Measurements from ENCODE around the gene TNNI2. TPM values are rescaled to one million over a fixed set of nuclear protein-coding genes. Genes with fewer than 3 reads are reported as not detected.

The TNNI2 gene
- polyA plus RNA-seq, 1 of the 3 experiments (the other 2 are of a cell fraction) = not detected

DNA sequence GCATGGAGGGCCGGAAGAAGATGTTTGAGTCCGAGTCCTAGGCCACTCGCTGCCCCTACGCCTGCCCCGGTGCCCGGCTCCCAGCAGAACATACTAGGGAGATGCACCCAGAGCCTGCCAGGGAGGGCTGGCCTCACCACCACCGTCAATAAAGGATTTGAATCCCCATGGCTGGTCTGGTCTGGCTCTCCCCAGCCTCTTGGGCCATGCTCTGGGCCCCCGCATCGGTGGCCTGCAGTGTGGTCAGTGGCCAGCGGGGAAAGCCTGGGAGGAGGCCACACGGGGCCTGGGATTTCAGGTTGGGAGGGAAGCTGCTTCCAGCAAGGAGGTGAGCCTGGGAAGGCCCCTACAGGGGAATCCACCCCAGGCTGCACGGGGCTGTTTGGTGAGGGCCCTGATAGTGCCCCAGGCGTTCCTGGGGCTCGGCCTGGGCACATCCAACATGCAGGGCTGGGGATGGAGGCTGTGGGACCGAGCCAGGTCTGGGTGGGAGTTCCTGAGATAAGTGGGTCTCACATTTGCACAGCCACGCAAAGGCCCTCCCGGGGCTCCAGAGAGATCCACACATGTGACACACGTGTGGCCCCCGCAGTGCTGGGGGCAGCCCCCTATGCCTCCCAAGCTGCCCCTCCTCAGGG lies 2.8 kb downstream of the TNNI2 start (continued):
- no peak for TF ChIP-seq SIN3A (IDR thresholded peaks at IDR 0.05; ENCODE audit: borderline replicate concordance, low read depth, low read length)

DNA sequence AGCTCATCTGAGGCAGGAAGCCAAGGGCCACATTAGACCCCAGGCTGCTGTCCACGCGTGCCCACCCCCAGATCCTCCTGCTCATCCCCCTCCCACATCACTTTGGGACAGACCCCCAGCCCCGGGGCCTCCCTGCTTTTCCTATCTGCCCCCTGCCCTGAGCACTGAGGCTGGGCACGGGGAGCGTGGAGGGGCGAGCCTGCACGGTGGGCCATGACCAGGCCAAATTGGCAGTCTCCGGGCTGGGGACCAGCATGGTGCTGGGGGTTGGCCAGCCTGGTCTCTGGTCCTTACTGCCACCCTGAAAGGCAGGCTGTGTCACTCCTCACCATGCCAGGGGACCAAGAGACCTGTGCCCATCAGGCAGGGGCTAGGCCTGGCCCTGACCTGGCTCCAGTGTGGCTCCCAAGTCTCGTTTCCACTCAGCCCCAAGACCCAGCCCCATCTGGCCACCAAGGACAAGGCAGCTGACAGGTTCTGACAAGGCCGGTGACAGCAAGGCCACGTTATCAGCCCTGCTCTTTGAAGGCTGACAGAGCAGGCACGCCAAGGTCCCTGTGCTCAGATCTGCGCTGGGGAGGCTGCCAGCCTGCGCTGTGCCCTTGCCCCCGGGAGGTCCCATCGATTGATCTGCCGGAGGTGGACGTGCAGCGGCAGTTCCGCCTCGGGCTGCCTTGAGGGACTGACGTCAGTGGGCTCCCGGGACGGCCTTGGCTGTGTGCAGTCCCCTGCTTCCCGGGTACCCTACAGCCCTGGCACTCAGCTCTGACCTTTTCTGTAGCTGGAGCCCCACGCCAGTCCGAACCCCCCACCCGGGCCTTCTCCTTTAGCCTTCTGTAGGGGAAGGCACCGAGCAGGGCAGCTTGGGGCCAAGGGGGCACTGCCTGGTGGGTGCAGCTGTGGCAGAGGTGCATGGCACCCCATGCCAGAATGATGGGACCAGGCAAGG lies 3.6 kb downstream of the TNNI2 start:
- Histone ChIP-seq H4K20me1 (ENCODE audit: insufficient read depth) (no peaks in the 10 kb centered on the region), H3K9me2 (no peaks in the 10 kb centered on the region), H3K4me3 (ENCODE audit: low read depth in 2 of 2, low read length in 1 of 2) (no peak overlapping the region), H3F3A (replicated peaks; ENCODE audit: insufficient read depth) (no peaks in the 10 kb centered on the region), H3K27ac (ENCODE audit: low read depth in 2 of 2, low read length in 1 of 2) (no peak overlapping the region), H3K36me3 (replicated peaks in 1 of 2; ENCODE audit: control insufficient read depth in 1 of 2, insufficient read depth in 2 of 2, low read length in 1 of 2) (no peaks in the 10 kb centered on the region), H3K9ac (no peak overlapping the region), H3K79me2 (ENCODE audit: insufficient read depth) (no peaks in the 10 kb centered on the region), H3K27me3 (ENCODE audit: insufficient read depth) (no peaks in the 10 kb centered on the region), H3K4me1 (ENCODE audit: control insufficient read depth in 1 of 2, insufficient read depth in 2 of 2, low read depth in 1 of 2, low read length in 1 of 2) (peaks cover 0 to 14% of the 10 kb centered on the region in 2 experiments; a peak in 1 of 4 replicates), H3K4me2 (no peak overlapping the region), H2AFZ (ENCODE audit: low read depth) (no peak overlapping the region), H3K9me3 (no peaks in the 10 kb centered on the region)
- ChIA-PET CTCF (interaction anchor here (0.7 to 20.8 kb wide), 11 partner anchors 7 to 335 kb away, joined by 3 to 478 read pairs (median 6); partner anchors contain the start of gene IGF2), POLR2A (no interaction called here)
- WGBS (ENCODE audit: low lambda C conversion rate) = 57% methylated on average over 3 of the region's 29 CpGs
- no peak for DNase-seq
- no peak for TF ChIP-seq TEAD4 (IDR thresholded peaks at IDR 0.05; ENCODE audit: borderline replicate concordance, insufficient read depth)
- no peak for TF ChIP-seq SIN3A (IDR thresholded peaks at IDR 0.05; ENCODE audit: borderline replicate concordance, low read depth, low read length)
- TF ChIP-seq FOXM1 (IDR thresholded peaks at IDR 0.05; ENCODE audit: low read depth) = no peak
- TF ChIP-seq CTCF (IDR thresholded peaks at IDR 0.05) = no peak
- TF ChIP-seq RXRA (IDR thresholded peaks at IDR 0.05; ENCODE audit: borderline replicate concordance, low read depth) = no peak
- no peak for TF ChIP-seq MAX (IDR thresholded peaks at IDR 0.05; ENCODE audit: low read depth)
- no peak for TF ChIP-seq RCOR1 (IDR thresholded peaks at IDR 0.05; ENCODE audit: low read length)
- no peak for TF ChIP-seq POLR2AphosphoS5 (IDR thresholded peaks at IDR 0.05; ENCODE audit: low read depth, low read length)
- no peak for TF ChIP-seq USF2 (IDR thresholded peaks at IDR 0.05; ENCODE audit: borderline replicate concordance, low read depth, low read length)
- TF ChIP-seq PBX3 (IDR thresholded peaks at IDR 0.05) = no peak
- no peak for TF ChIP-seq EP300 (IDR thresholded peaks at IDR 0.05; ENCODE audit: borderline replicate concordance in 1 of 2, low read depth in 1 of 2, low read length in 1 of 2)
- TF ChIP-seq NFIC (IDR thresholded peaks at IDR 0.05; ENCODE audit: borderline replicate concordance) = no peak
- no peak for TF ChIP-seq RAD21 (IDR thresholded peaks at IDR 0.05; ENCODE audit: low read length)
- no peak for TF ChIP-seq EZH2phosphoT487 (IDR thresholded peaks at IDR 0.05; ENCODE audit: borderline replicate concordance, low read depth)
- TF ChIP-seq YY1 (IDR thresholded peaks at IDR 0.05; ENCODE audit: low read depth) = no peak

All from SK-N-SH (cell line).